ENCODE measurements around the gene CHKA. TPM values are rescaled to one million over a fixed set of nuclear protein-coding genes. Genes with fewer than 3 reads are reported as not detected.

CHKA gene
- total RNA-seq, 1 donor from 2014 or later = 22.0 TPM

DNA sequence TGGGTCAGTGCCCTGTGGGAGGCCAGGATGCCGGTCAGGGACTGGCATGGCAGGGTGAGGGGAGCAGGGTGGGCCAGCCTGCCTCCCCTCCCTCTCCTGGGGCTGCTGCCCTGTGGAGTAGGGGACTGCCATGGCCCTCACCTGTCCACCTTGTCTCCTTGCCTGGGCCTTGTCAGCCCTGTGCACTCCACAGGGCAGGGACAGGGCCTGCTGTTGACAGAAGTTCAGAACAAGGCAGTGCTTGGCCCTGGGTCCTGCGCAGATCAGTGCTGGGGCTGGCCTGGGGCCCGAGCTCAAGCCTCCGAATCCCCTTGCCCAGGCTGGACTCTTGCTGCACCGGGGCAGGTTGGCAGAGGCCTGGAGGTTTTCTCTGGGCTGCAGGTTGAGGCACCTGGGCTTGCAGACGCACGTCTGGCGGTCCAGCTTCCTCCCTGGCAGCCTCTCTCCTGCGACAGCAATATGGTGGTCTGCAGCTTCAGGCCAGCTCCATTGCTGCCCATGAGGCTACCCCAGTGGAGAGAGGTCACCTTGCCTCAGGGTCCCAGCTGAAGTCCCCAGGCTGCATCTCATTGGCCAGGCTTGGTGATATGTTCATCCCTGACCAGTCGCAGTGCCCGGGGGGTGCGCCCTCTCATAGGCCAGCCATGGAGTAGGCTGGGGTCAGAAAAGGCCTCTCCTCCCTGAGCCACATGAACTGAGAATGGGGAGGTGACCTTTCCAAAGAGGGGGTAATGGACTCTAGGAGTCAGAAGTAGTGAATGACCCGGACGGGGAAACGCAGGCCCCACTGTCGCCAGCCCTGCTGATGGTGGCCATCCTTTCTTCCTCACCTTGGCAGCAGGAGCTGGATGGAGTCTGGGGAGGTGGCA lies 21.5 kb upstream of the CHKA start:
- no peak for DNase-seq (ENCODE audit: low read depth in 2 of 2)

DNA sequence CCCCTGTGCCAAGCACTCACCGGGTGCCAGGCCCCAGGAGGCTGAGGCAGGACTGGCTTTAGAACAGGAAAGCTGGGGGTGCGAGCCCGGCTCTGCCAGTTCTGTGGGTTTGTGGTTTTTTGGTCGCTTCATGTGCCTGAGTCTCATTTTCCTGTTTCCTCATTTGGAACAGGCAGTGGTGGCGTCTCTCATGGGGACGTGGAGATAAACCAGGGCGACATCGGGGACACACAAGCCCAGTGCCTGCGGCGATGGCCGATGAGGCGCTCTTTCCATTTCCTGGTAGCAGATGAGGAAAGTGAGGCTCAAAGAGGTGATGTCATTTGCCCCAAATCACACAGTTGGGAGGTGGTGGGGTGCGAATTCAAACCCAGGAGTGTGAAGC lies 20.8 kb upstream of the CHKA start:
- no peak for DNase-seq (ENCODE audit: low read depth in 2 of 2)

DNA sequence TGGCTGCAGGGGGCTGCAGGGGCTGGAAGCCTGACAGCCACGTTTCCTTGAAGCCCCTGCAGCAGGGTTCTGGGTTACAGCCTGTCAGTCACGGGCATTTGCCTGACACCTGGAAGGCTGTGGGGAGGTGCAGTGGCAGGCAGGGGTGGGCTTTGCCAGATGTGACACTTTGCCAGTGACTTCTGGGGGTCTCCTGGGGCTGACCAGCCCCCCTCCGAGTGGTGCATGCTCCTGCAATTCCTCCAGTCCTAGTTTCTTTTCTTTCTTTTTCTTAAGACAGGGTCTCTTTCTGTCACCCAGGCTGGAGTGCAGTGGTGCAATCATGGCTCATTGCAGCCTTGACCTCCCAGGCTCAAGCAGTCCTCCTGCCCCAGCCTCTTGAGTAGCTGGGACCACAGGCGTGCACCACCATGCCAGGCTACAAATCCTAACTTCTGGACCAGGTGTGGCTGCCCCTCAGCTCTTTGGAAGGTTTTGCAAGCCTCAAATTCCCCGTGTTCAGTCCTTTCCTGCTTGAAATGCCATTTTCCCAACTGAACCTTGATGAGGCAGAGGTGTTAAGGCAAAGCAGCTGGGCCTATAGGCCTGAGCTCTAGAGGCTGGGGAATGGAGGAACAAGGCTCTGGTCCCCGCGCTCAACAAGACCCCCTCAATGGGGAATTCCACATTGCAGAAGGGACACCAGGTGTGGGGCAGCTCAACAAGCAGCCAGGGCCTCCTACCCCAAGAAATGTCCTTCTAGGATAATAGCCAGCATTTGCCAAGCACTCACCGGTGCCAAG lies 20.2 kb upstream of the CHKA start:
- no peak for DNase-seq (ENCODE audit: low read depth in 2 of 2)

DNA sequence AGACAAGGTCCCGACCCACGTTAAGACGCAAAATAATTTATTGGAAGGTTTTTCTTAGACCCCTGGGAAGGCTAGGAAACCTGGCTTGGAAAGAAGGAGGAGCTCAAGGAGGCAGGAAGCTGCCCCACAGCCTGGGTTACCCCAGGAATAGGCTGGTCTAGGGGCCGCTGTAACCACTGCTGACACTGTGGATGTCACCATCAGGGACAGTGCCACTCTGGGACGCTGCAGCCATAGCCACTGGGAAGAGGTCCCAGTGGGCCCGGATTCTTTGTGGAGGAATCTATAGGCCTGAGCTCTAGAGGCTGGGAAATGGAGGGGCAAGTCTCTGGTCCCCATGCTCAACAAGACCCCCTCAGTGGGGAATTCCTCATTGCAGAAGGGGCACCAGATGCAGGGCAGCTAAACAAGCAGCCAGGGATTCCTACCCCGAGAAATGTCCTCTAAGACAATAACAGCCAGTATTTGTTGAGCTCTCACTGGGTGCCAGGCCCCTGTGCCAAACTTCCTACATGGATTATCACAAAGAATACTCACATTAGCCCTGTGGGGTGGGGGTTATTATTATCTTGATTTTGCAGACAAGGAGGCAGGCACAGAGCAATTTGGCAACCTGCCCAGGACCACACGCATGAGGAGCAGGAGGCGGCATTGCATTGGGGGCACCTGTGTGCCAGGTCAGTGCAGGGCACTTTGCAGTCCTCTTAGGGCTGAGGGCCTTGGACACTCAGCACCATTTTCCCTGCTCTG lies 19.5 kb upstream of the CHKA start:
- no peak for DNase-seq (ENCODE audit: low read depth in 2 of 2)

DNA sequence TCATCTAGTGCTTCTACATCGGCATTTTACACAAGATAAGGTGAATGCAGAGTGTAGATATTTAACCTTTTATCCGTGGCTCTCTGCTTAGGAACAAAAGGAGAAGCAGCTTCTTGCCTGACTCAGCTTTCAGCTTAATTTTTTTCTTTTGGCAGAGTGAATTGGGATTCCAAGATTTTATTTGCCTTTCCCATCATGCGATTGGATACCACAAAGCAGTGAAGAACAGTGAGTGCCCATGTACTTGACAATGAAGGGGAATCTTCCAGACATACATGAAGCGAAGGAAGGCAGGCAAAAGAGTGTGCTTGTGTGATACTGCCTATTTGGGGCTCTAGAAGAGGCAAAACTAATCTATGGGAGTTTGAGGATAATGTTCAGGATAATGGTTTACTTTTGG lies 17.0 kb upstream of the CHKA start:
- DNase-seq (ENCODE audit: low read depth in 2 of 2) = no peak

DNA sequence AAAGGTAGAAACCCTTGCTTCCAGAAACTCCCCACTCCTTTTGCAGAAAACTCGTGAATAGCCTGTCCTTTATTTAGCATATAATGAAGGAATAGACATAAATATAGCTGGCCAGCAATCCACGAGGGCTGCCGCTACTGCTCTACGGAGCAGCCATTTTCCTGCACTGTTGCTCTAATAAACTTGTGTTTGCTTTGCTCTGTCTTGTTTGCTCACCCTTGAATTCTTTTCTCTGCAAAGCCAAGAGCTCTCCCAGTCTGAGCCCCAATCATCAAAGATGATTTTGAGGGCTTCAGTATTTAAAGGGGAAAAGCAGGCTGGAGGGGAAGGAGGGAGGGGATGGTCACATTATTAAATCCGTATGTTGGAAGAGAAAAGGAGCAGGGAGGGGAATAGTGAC lies 16.6 kb upstream of the CHKA start:
- DNase-seq (ENCODE audit: low read depth in 2 of 2) = no peak

DNA sequence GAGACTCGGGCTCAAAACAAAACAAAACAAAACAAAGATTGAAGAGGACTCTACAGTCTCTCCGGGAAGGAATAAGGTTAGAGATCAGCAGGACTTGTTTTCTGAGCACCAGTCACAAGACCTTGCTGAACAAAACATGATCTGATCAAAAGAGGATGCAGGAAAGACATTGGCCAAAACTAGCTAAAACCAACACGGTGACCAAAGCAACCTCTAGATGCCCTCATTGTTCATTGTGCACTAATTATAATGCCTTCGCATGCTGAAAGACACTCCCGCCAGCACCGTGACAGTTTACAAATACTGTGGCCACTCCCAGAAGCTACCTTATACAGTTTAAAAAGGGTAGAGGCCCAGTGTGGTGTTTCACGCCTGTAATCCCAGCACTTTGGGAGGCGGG lies 15.7 kb upstream of the CHKA start:
- no peak for DNase-seq (ENCODE audit: low read depth in 2 of 2)

DNA sequence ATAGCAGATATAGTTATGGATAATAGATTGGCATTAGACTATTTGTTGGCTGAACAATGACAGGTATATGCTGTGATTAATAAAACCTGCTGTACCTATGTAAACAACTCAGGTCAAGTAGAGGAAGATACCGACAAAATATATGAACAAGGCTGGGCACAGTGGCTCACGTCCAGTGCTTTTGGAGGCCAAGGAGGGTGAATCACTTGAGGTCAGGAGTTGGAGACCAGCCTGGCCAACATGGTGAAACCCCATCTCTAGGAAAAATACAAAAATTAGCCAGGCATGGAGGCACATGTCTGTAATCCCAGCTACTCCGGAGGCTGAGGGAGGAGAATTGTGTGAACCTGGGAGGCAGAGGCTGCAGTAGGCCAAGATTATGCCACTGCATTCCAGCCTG lies 14.0 kb upstream of the CHKA start:
- no peak for DNase-seq (ENCODE audit: low read depth in 2 of 2)

DNA sequence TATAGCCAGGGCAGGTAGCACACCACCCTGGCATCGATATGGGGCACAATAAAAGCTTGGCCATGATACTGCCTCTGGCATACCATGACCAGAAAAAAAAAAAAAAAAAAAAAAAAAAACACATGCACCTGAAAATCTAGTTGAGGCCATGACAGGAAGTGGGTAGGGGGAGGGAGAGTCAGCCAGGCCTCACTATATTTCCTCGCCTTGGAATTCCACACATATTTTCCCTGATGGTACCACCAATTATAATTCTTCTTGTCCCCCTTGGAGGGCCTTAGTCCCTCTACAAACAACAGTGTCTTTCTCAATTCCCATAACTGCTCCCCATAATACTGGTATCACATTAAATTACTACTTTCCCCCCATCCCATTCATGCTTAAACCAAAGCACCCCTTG lies 12.6 kb upstream of the CHKA start:
- no peak for DNase-seq (ENCODE audit: low read depth in 2 of 2)

DNA sequence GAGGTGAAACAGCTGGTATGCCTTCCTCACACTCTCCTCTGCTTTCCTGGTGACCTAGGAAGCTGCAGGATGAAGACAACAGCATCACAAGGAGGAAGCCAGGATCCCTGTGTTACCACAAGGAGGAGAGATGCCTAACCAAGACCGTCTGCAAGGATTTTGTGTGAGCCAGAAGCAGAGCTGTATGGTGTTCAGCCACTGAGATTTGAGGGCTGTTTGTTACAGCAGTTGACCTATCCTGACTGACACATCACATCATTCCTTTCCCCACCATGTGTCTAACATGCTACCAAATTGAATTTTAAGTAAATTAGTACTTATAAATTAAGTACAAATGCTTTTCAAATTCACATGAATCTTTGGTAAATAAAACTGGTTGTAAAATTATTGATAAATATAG lies 8.9 kb upstream of the CHKA start:
- no peak for DNase-seq (ENCODE audit: low read depth in 2 of 2)

DNA sequence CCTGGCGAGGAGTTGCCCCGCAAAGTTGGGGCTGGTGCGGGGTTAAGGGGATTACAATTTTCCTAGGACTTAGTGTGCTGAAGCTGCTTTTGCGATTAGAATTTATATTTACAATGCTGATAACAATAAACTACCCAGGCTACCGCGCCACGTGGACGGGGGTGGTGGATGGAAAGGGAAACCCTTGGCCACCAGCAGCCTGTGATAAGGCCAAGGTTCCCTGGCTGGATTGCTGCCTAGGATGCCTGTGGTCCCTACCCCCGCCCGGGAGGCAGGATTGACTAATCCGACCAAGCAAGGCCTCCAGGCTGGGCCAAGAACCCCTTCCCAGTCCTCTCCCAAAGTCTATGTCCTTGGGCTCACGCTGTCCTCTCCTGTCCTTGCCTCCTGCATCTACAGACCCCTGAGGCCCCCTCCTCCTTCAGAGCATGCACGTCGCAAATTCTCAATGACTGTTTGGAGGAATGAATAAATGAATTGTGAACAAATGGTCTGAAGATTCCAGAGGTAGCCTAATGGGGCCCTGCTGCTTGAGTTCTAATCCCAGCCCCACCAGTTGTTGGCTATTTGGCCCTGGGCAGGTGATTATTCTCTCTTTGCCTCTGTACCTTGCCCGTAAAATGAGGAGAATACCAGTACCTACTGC lies 7.6 kb upstream of the CHKA start:
- peak in 1 of 2 donors; percentile 44 for DNase-seq (ENCODE audit: low read depth in 2 of 2)

DNA sequence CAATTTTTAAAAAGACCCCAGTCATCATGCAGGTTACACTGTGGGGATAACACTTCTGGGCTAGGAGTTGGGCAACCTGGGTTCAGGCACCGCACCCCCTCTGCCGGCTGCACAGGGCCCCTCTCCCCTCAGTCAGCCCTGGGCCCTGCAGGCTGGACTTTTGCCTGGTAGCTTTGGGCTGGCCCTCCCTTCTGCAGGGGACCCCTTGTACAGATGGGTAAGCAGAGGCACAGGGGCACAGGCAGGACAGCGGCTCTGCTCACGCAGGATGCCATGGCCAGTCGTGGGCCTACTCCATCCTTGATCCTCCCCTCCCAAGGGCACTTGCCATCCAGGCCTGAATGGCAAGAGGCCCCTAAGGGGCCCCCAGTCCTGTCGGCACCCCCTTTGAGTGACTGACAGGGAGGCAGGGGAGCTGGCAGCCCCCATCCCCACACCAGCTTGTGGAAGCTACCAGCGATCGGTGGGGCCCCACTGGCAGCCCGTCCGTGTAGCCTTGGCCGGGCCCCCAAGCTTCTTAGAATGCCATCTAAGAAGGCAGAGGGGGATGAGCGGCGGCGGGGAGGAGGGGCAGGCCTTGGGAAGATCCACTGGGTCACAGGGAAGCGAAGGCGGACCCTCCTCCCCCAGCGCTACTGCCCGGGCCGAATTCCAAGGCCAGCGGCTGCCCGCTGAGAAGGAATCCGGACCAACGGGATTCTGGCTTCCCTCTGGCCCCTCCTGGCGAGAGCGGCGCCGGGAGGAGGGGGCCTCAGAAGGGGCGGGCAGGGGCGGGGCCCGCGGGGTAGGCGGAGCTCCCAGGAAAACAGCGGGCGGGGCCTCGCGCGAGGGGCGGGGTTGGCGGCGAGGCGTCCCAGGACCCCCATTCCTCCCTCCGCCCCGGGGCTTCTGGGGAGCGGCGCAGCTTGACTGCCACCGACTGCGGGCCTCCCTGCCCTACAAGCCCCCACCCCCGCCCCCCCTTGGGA lies 6.8 kb upstream of the CHKA start:
- DNase-seq (ENCODE audit: low read depth in 2 of 2) = peak in 1 of 2 donors; percentile 71

DNA sequence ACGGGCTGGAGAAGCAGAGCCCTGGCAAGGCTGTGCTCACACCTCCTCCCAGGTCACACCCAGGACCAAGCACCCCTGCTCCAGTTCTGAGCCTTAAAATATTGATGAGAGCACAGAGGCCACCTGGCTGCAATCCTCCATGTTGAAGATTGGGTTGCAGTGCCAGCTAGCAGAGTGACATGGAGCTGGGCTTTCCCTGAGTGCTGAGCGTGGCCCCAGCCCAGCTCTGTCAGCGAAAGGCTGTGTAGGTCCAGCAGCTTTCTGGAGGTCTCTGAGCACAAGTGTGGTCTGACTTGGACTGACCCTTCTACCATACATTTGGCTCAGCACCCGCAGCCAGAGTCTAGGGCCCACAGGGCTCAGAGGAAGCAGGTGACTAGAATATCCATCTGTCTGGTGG lies 4.0 kb upstream of the CHKA start:
- DNase-seq (ENCODE audit: low read depth in 2 of 2) = no peak

DNA sequence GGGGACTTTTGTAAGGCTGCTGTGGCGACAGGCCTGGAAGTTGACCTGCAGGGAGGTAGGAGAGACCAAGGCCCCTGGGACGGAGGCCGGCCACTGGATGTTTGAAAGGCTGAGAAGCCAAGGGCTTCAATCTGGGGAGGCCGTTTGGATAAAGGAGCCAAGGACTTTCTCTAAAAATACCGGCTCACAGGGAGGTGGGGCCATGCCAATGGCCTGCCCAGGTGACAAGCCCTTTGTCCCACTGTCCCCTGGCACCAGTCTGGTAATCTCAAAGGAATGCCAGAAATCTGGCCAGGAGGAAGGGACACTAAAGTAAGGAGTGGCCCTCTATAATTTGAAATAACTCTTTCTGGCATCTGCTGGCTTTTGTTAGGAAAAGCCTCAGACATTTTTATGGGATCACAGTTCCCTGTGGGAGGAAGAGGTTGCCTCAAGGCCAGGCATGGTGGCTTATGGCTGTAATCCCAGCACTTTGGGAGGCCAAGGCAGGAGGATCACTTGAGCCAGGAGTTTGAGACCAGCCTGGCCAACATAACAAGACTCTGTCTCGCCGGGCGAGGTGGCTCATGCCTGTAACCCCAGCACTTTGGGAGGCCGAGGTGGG lies 1.9 kb upstream of the CHKA start:
- no peak for DNase-seq (ENCODE audit: low read depth in 2 of 2)

DNA sequence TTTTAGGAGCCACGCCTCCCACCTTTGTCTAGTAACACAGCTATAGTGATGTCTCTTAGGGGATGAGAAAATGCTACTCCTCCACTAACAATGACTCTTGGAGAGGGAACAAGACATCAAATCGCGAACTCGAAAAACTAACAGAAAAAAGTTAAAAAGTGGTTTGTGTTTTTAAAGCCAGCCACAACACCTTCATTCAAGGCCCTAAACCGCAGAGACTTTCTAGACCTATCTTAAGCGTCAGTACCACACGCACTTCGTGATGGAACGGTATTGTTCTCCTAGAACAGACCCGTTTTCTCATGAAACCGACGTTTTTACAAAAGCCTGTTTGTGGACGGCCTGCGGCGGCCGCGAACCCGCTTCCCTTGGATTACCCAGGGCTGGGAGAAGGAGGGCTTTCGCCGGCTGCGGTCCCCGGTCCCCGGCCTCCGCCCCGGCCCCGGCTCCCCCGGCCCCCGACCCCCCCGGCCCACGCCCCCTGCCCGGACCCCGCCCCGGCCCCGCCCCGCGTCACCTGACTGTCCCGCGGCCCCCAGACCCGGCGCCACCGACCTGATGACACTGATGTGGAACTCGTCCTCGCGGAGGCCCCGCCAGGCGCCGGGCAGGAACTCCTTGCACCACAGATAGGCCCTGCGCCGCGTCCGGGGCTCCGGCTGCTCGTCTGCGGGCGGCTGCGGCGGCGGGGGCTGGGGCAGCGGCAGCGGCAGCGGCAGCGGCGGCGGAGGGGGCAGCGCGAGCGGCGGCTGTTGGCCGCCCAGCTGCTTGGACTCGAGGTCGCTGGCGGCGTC lies 718 bp downstream of the CHKA start:
- peak in 1 of 2 donors; percentile 61 for DNase-seq (ENCODE audit: low read depth in 2 of 2)

DNA sequence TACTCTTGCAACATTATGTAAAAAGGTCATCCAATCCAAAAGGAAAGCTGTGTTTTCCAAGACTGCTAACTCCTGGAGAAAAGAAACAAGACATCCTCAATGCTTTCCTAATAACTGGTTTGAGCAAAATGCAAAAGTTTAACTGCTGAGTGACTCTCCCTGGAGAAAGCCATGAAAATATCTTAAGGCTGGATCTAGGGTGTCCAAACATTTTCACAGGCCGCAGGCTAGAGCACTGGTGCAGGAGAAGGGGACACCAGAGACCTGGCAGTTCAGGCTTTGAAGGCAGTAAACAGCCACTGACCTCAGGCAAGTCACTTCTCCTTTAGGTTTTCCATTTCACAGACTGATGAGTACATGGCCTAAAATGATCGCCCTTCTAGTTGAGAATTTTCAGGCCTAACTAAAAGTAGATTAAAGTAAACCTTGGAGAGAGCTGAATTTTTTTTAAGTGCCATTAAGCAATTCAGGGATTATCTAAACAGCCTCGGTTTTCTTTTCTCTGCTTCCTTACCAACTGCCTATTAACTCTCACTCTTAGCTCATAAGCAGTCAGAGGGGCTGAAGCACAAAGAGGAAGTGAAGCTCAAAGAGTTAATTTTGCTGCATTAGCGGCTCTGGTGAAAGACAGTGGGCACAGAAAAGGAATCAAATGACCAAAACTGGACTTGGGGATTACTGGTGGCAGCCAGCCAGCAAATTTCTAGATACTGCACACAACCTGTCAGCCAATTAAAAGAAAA lies 2.3 kb downstream of the CHKA start:
- peak in 1 of 2 donors; percentile 24 for DNase-seq (ENCODE audit: low read depth in 2 of 2)

DNA sequence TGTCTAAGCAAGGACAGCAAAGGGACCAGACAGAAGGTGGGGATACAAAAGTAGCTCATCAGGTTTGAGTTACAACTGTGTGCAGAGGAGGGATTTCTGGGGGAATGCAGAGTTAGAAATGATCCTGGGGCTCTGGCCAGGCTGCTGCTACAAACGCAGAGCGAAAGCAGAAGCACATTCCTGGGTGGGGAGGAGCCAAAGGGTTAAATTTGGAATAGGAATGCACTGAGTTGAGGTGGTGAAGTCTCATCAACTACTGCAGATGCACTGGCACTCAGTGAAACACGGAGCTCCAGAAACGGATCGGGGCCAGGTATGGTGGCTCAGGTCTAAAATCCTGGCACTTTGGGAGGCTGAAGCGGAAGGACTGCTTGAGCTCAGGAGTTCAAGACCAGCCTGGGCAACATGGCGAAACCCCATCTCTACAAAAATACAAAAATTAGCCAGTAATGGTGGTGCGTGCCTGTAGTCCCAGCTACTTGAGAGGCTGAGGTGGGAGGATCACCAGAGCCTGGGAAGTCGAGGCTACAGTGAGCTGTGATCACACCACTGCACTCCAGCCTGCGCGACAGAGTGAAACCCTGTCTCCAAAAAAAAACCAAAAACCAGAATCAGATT lies 3.2 kb downstream of the CHKA start:
- DNase-seq (ENCODE audit: low read depth in 2 of 2) = no peak

DNA sequence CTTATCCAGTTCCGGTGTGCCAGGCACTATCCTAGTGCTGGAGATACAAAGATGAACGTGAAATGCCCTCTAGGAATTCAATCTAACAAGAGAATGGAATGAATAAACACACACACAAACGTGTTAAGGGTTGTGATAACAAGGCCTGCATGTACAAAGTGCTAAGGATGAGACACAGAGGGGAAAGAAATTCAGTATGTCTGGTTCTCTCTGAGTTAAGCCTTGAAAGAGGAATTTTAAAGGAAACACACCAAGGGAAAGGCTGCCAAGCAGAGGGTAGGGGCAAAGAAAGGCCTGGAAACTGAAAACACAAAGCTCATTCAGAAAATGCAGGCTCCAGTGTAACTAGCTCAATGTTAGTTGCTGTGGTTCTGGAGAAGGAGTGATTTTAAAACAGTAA lies 4.2 kb downstream of the CHKA start:
- no peak for DNase-seq (ENCODE audit: low read depth in 2 of 2)
